ENCODE data around the gene VTI1A. TPM values are rescaled to one million over a fixed set of nuclear protein-coding genes. Genes with fewer than 3 reads are reported as not detected.
"Not testable (repeated sequence)": the region's sequence is repeated elsewhere in the genome, so short reads cannot be mapped to it uniquely, and the experiment has no call there.

The VTI1A gene
- total RNA-seq, 1 experiment from 2014 or later = 32.4 TPM

DNA sequence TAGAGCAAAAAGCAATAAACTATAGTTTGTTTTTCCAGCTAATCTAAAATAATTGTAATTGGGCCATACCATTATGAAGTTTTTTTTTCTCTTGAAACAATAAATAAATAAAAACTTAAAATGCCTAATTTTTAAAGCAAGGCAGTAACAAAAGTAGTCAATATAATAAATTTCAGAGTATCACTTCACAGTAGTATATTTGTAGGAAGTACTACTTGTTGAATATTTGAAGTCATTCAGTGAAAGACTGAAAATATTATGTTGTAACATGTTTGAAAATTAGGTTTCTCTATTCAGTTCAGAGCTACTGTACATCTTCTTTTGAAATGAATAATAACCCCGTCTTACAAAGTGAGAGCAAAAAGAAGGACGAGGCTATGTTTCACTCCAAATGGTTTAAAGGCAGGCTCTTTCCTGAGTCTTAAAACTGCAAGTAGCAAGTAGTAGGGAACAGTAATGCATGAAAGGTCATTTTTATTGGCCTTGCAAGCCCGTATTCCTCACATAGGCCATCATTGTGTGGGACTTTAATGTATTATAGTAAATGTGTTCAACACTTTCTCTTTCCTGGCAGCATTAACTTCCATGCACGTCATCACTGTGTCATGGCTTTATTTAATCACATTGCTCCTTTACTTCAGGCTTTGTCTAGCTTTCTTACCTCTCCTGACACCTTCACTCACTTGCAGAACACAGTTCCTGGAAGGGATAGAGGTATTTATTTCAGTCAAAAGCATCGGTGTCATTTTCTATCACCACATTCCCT, 141.4 kb downstream of the VTI1A start:
- no peak for DNase-seq (ENCODE audit: low read depth)

DNA sequence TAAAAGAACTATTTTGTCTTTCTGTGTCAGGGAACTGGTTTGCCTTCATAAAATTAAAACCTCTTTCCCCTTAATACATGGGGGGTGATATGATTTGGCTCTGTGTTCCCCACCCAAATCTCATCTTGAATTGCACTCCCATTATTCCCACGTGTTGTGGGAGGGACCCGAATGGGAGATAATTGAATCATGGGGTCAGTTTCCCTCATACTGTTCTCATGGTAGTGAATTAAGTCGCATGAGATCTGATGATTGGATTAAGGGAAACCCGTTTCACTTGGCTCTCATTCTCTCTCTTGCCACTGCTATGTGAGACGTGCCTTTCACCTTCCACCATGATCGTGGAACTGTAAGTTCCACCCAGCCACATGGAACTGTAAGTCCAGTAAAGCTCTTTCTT, 142.1 kb downstream of the VTI1A start:
- DNase-seq (ENCODE audit: low read depth) = no peak

DNA sequence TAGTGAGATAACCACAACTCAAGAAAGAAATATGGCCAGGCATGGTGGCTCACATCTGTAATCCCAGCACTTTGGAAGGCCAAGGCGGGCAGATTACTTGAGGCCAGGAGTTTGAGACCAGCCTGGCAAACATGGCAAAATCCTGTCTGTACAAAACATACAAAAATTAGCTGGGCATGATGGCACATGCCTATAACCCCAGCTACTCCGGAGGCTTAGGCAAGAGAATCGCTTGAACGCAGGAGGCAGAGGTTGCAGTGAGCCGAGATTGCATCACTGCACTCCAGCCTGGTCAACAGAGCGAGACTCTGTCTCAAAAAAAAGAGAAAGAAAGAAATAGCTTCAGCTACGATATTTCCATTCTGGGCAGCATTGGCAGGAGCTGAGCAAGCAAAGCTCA, 143.8 kb downstream of the VTI1A start:
- not testable (repeated sequence) for DNase-seq (ENCODE audit: low read depth)

DNA sequence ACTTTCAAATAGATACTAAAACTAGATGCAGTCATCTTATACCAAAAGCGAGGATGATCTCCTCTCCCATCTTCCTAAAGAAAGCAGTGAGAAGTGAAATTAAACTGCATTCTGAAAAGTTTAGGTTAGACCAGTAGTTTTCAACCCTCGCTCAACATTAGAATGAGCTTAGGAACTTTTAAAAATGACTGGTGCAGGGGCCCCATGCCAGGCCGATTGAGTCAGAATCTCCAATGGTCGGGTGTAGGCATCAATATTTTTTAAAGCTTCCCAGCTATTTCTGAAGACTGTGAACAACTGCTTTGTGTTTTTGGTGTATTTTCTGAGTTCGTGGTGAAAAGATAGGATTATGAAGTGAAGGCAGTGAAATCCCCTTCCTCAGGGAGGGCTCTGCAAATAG, 146.0 kb downstream of the VTI1A start:
- DNase-seq (ENCODE audit: low read depth) = no peak

DNA sequence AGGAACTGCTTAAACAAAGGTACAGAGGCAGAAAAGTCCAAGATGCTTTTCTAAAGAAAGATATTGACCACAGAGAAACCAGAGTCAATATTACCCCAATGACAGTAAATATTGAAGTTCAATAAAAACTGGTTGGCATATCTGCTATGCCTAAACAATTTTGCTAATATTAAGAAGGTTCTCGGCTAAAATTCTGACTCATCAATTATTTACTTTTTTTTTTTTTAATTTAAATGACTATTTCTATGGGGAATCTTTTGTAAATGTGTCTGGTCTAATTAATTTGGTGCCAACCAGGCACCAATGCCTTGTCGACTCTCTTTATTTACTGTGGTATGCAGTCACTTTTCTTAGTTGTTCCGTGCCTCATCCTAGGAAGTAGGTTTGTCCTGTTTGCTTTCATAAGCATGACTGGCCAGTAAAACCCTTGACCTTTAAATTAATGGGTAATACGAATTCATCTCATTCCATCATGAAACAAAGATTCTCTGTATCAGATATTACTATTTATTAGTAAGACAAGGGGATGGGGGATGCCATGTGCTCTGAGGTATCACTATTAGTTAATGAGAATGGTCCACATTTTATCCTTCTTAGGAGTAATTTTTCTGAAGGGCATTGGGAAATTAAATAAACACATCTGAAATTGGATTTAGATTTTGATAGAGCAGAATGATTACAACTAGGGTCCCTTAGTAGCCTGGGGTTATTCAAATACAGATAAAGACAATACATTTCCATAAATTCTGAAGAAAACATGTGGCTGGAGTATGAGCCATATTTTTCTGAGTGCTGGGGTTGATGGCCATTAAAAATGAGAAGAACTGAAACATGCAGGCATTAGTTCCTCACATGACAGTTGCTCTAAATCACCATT, 154.4 kb downstream of the VTI1A start:
- no peak for DNase-seq (ENCODE audit: low read depth)

DNA sequence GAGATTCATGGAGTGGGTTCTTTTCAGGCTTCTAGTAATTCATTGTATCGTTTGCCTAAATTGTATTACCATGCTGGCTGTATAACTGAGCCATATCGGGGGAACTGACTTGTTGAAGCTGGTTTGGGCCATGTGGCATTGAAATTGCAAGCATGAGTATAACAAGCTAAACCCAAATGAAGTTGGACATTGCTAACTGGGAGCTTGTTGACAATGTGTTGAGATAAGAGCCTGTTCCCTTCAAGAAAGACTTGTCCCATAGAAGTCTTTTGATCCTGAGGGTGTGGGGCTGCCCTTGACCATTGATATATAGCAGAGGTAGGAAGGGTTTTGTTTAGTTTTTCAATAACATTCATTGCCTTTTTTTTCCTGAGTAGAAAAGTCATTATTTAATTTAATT, 156.0 kb downstream of the VTI1A start:
- no peak for DNase-seq (ENCODE audit: low read depth)

DNA sequence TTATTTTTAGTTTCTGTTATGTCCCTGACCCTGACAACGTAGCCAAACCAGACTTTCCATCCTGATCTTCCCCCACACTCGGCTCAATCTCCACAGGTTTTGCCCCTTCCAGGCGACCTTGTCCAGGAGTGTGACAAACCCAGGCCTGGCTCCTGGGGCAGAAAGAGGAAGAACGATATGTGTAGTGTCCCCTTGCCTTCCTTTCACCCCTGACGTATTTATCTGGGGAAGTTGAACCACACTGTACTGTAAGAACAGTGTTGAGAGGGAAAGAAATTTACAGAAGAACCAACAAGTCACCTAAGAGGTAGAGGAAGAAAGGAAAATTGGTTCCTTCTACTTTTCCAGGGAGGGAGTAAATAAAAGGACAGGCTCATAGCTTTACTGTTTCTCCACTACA, 158.0 kb downstream of the VTI1A start:
- no peak for DNase-seq (ENCODE audit: low read depth)

DNA sequence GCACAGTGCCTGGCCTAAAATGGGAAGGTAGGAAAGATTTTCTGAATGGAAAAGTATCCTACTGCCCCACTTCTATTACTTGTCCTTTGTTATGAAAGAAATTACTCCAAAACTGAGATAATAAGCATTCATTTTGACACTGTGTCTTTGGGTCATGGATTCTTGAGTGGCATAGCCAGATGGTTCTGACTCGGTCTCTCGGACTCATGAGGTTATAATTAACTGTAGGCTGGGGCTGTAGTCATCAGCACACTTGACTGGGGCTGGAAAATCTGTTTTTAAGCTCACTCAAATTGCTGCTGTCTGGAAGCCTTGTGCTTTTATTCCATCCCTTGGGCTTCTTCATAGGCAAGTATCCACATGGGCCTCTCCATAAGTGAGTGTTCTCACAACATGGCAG, 160.5 kb downstream of the VTI1A start:
- DNase-seq (ENCODE audit: low read depth) = no peak

DNA sequence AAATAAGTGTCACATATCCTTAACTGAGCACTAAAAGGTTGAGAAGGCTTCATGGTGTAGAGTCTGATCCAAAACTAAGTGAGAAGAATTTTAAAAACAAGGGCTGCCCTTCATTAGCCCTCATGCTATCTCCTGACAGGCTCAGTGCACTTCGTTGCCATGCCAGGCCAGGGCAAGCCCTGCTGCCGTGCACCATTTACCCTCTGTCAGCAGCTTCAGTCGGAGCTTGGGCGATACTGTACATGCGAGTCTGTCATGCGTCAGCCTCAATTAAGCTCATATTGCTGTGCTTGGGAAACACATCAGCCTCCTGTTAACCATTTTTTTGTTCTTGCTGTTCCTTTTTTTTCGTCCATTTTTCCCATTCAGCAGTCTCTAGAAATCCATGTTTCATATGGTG, 166.6 kb downstream of the VTI1A start:
- DNase-seq (ENCODE audit: low read depth) = no peak

DNA sequence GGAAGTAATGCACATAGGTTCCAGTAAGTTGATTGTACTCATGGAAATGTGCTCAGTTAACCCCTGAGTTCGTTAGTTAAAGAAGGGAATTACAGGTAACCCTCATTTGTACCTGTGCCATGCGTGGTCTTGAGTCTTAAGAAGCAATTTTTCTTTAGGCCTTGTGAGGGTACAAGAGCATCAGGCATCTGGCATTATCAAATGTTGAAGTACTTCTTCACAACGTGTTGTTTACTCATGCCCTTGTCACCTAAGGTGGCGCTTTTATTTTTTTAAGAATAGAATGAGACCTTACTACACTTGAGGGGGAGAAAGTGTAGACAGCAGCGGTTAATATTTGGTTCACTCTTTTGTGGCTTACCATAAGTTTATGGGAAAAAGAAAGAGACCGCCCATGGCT, 167.1 kb downstream of the VTI1A start:
- no peak for DNase-seq (ENCODE audit: low read depth)

DNA sequence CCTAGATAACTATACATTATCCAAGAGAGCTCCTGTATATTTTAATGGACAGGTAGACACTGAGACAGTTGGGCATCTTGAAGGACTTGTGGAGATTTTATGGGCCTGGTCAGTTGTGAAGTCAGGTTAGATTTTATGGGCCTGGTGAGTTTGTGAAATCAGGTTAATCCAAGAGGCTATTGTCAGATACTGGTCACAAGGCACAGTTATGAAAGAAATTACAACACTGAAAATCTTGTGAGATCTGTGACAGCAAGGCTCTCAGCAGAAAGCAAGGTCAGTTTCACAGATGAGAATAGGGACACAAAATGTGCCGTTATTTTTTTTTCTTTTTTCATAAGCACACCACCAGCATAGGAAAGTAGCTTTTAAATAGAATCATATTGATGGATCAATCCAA, 167.6 kb downstream of the VTI1A start:
- no peak for DNase-seq (ENCODE audit: low read depth)

DNA sequence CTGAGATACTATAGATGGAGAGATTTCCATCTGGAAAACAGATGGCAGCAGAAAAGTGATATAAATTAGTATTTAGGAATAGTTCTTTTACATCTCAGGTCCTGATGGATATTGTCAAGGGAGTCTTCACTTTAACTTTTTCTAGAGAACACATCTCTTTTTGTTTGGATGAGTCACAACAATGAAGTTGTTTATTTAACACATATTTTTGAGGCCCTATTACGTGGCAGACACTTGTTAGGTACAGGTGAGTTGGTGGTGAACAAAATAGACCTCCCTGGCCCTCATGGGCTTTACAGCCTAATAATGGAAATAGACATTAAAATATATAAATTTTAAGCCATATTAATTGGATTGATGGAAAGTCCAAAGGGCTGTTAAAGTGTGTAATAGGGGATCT, 168.3 kb downstream of the VTI1A start:
- no peak for DNase-seq (ENCODE audit: low read depth)

DNA sequence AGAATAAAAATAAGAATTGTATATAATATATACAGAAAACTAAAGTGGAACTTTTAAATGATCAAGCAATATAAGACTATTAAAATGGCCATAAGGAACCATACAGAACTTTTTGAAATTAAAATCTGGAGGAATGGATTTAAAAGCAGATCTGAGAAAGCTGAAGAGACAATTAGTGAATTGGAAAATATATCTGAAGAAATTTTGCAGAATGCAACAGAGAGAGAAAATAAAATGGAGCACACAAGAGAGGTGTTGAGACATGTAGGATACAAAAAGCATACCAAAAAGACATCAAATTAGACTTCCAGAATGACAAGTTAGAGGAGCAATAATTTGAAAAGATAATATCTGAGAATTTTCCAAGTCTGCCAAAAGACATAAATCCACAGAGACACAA, 169.6 kb downstream of the VTI1A start:
- no peak for DNase-seq (ENCODE audit: low read depth)

DNA sequence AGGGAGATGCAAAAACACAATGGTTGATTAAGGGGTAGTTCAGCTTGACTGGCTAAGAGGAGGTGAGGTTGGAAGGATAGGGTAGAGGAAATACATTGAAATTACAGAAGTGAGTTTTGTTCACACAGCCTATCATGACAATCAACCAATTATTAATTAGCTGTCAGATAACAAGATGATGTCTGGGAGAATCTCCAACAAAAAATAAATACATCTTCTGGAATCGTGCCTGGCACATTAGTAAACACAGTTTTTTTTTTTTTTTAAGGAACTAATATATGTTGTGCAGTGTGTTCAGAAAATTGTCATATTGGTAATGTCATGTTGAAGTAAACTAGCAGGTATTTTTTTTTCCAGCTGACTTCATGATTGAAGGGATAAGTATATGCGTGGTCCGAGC, 171.8 kb downstream of the VTI1A start:
- no peak for DNase-seq (ENCODE audit: low read depth)

DNA sequence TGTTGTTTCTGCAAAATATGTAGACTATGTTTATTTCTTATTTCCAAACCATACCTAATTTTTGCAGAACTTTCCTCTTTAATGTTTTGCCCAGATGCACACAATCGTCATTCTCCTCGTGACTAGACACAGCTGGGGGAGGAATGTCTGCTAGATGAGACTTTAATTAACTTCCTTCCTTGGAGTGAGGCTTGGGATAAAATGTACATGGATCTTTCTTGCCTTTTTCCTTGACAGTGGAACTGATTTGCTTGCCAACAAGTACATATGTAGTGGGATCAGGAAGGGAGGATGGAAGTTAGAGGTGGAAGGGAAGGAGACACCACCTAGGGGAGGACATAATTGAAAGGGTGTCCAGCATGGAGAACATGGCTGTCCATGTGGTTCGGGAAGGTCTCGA, 172.5 kb downstream of the VTI1A start:
- DNase-seq (ENCODE audit: low read depth) = no peak

DNA sequence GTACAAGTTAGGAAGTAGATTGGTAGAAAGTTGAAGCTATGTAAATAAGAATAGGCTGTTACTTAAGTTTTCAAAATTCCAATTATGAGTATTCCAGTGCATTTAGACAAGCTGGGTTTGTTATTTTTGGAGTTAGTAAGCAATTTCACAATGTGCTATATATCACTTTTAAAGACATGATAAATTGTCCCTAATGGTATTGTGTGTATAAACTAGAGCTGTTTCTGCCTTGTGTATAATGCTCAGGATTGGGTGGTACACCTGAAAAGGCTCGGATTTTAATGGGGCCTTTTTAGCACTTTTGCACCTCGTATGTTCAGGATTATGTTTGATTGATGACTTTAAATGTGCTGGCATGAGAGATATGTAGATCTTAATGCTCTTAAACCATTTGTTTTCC, 175.8 kb downstream of the VTI1A start:
- no peak for DNase-seq (ENCODE audit: low read depth)

DNA sequence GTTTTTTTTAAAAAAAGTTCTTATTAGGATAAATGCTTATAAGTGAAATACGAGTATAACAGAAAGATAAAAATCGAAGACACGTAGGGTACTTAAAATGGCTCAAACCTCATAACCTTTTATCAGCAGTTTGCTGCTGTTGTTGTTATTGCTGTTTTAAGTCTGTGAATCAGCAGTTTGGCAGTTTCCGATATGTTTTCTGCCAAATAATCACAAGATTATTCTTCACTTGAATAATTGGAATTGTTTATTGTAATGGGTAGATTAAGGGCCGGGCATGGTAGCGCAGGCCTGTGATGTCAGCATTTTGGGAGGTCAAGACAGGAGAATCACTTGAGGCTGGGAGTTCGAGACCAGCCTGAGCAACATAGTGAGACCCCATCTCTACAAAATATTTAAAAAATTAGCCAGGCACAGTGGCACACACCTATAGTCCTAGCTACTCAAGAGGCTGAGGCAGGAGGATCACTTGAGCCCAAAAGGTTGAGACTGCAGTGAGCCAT, 177.6 kb downstream of the VTI1A start:
- no peak for DNase-seq (ENCODE audit: low read depth)

DNA sequence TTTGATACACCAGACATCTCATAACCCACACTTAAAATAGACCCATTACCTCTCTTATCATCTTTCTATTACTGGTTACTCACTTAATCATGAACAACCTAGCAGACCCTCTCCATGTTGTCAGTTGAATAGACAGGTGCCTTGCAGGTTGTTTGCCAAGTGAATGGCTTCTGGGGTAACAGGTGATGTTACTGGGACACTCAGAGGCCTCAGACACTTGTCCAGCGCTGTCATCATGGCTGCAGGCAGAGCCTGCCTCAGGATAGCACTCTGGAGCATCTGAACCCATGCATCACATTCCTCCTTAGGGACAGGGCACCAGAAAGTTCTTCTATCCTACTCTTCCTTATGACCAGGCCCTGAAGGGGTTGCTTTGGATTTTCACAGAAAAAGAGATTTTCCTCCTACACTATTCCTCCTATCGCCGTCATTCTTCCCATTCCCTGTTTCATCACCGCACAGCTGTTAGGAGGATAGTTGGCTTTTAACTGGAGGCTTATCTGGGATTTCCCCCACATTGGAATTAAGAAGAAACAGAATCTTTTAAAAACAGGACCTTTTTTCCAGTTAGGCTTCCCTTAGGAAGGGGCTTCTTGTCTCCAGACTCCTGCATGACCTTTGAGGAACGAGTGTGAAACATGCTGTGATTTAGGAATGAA, 182.1 kb downstream of the VTI1A start:
- DNase-seq (ENCODE audit: low read depth) = no peak

DNA sequence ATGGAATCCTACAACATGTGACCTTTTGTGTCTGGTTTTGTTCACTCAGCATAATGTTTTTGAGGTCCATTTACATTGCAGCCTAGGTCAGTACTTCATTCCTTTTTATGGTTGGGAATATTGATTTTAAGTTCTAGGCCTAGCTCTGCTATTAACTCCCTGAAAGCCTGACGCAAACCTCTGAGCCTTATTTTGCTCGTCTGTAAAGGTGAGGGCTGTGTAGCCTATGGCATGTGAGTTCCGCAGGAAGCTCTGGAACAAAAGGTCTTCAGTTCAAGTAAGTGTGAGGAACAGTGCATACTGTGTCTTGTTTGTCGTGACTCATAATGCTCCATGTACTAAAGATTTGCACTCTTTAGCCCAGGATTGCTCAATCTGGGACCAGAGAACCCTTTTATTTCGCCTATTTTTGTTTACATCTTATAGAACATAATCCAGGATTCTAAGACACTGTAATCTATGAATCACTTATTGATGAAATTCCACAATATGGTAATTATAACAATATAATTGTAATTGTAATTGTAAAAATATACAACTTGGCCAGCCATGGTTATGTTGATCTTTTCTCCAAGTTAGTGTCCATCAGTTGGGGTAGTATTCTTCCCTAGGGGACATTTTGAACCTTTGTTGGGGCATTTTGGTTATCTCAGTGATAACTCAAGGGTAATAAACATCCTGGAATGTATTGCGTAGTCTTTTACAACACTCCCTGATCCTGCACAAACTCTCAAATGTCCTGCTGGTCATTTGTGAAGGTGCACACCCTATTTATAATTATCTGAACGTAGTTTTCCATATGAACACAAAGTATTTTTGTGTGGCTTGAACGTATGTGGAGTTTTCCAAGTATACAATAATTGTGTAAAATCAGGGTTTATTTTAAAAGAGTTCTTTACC, 184.7 kb downstream of the VTI1A start:
- DNase-seq (ENCODE audit: low read depth) = no peak

DNA sequence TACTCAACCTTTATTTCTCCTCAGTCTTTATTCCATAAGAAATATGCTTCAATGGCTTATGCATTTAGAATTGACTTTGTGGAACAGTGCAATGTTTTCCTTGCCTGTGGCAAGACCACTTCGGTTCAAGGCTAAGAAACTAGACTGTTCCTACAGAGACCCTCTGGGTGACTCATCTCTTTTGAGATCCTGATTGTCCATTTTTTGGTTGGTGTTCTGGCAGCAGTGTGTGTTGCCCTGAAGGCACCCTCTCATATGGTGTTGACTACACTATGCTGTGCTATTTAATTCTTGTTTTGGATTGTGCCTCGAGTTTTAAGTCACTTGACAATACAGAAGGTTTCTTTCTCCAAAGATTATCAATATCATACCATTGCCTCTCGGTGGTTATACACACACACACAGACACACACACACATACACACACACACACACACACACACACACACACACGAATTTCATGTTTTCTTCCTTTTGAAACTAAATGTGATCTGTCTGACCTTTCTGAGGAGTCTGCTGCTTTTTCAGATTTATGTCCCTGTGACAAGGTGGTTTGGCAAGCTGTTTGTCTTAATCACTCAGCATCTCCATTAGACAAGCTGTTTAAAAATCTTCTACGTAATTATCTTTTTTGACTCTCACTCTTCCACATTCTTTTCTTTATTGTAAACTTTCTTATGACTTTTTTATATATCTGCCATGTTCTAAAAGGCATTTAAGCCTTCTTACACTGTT, 187.2 kb downstream of the VTI1A start:
- peak; percentile 64 for DNase-seq (ENCODE audit: low read depth)

DNA sequence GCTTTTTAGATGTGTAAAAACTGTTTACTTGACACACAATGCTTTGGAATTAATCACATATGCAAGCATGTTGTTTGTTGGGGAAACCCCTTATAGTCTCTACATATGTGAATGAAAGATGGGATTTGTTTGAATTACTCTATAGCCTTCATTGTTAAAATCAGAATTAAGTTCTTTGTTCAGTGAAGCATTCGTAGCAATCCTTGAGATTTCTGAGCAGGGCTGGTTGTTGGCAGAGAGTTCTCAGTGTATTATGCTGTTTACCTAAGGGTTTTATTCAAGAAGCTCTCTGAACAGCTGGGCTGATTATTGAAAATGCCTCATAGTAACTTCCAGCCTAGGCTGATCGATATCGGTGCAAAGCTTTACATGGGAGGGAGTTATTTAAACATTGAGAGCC, 190.9 kb downstream of the VTI1A start:
- DNase-seq (ENCODE audit: low read depth) = no peak

All from M059J (cell line).